ENCODE measurements around the gene NPLOC4. TPM values are rescaled to one million over a fixed set of nuclear protein-coding genes. Genes with fewer than 3 reads are reported as not detected.

Gene NPLOC4
- total RNA-seq, 2 donors from 2014 or later: 43.8 to 63.0 TPM

DNA sequence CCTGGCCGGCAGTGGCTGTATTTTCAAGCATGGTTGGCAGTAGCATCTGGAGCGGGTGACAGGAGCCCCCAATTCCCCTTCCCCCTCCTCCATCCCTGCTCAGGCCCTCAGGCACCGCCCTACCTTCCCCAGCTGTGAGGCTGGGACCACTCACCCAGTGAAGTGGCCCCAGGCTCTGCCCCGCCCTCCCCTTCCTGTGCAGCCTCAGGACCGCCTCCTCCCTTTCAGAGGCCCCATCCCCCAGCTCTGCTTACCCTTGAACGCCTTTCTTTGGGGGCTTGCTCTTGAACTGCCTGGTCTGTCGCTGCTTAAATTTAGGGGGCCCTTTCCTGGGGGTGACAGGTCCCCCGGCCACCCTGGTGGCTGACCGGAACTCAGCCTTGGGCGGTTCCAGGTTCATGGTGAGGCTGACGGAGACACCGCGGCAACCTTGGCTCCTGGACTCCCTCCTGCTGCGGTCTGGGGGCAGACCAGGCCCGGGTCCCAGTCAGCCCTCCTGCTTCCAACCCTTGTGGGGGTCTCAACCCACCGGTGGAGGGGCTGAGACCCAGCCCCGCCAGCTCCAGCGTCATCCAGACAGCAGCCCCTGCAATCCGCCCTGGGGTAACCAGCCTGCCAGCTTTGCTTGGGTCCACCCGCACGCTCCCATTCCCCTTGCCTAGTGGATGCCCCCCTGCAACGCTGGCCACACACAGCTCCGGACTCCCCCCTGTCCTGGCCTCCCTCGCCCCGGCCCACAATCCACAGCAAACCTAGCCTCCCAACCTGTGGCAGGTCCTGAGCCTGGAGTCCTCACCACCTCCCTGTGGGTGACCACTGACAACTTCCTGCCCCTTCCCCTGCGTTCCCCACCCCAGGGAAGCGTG lies 16.2 kb upstream of the NPLOC4 start:
- no peak for DNase-seq
- intact Hi-C loops (cut with DNase I): no loop called here
- Histone ChIP-seq H3K27ac (no peak overlapping the region), H3K4me1 (no peaks in the 10 kb centered on the region), H3K9me3 (no peaks in the 10 kb centered on the region), H3K36me3 (replicated peaks in 1 of 2; ENCODE audit: insufficient read depth in 1 of 2, low read depth in 2 of 2) (no peaks in the 10 kb centered on the region), H3K4me3 (no peak overlapping the region), H3K27me3 (peaks cover 0 to 10% of the 10 kb centered on the region in 2 donors)
- TF ChIP-seq POLR2A (IDR thresholded peaks at IDR 0.05): no peak
- TF ChIP-seq, protein P1, sequence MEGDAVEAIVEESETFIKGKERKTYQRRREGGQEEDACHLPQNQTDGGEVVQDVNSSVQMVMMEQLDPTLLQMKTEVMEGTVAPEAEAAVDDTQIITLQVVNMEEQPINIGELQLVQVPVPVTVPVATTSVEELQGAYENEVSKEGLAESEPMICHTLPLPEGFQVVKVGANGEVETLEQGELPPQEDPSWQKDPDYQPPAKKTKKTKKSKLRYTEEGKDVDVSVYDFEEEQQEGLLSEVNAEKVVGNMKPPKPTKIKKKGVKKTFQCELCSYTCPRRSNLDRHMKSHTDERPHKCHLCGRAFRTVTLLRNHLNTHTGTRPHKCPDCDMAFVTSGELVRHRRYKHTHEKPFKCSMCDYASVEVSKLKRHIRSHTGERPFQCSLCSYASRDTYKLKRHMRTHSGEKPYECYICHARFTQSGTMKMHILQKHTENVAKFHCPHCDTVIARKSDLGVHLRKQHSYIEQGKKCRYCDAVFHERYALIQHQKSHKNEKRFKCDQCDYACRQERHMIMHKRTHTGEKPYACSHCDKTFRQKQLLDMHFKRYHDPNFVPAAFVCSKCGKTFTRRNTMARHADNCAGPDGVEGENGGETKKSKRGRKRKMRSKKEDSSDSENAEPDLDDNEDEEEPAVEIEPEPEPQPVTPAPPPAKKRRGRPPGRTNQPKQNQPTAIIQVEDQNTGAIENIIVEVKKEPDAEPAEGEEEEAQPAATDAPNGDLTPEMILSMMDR (IDR thresholded peaks at IDR 0.05): no peak
- 44 to 62% methylated on average over 13 to 22 of the region's 27 CpGs for WGBS, 2 donors
- no peak for ATAC-seq

DNA sequence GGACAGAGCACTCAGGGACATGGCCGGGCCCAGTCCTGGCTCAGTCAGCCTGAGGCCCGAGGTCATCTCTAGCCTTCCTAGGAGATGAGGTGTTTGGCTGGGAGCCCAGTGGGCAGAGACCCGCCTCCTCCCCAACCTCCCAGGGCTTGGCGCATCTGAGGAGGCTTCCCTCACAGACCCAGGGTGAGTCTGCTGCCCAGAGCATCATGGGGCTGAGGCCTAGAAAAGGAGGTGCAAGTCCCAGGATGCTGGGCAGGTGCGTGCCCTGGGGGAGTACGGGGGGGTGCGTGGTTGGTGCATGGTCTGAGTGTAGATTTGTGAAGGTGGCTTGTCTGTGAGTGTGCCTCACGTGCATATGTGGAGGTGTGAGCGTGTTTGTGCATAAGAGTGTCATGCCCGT lies 14.8 kb upstream of the NPLOC4 start:
- DNase-seq (peak in 3 of 4 donors; percentile 38 to 68 (median 46)), ATAC-seq (peak; percentile 65)
- H3K9me3 ChIP-seq: no peaks in the 10 kb centered on the region
- peaks cover 0 to 10% of the 10 kb centered on the region in 2 donors for H3K27me3 ChIP-seq
- TF ChIP-seq POLR2A (IDR thresholded peaks at IDR 0.05): no peak
- no peaks in the 10 kb centered on the region for H3K4me1 ChIP-seq
- no peaks in the 10 kb centered on the region for H3K36me3 ChIP-seq (replicated peaks in 1 of 2; ENCODE audit: insufficient read depth in 1 of 2, low read depth in 2 of 2)
- WGBS, 2 donors: 80 to 82% methylated on average over 6 to 9 of the region's 10 CpGs
- H3K27ac ChIP-seq: no peak overlapping the region
- intact Hi-C loops (cut with DNase I): no loop called here
- H3K4me3 ChIP-seq: no peak overlapping the region

DNA sequence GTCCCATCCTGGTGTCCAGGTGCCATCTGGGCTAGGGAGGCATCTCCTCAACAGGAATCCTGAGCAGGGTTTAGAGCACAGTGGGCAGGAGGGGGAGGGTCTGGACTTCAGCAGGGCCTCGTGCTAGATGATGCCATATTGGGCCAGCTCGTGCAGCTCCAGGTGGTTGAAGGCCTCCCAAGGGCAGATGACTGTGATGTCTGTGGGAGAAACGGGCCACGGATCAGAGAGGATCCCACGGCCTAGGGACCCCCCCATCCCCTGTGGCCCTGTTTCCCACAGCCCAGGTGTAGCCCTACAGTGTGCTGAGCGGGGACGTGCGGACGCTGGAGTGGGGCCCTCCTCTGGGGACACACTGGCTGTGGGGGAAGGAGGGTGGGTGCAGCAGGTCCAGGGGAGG lies 14.0 kb upstream of the NPLOC4 start:
- ATAC-seq (no peak), DNase-seq (no peak)
- Histone ChIP-seq H3K27ac (no peak overlapping the region), H3K9me3 (no peaks in the 10 kb centered on the region), H3K36me3 (replicated peaks in 1 of 2; ENCODE audit: insufficient read depth in 1 of 2, low read depth in 2 of 2) (no peaks in the 10 kb centered on the region), H3K4me1 (no peaks in the 10 kb centered on the region), H3K4me3 (no peak overlapping the region), H3K27me3 (peaks cover 0 to 10% of the 10 kb centered on the region in 2 donors)
- intact Hi-C loops (cut with DNase I): no loop called here
- 69 to 81% methylated on average over 7 to 9 of the region's 9 CpGs for WGBS, 2 donors
- no peak for TF ChIP-seq POLR2A (IDR thresholded peaks at IDR 0.05)
- TF ChIP-seq, protein P1 (IDR thresholded peaks at IDR 0.05): no peak

DNA sequence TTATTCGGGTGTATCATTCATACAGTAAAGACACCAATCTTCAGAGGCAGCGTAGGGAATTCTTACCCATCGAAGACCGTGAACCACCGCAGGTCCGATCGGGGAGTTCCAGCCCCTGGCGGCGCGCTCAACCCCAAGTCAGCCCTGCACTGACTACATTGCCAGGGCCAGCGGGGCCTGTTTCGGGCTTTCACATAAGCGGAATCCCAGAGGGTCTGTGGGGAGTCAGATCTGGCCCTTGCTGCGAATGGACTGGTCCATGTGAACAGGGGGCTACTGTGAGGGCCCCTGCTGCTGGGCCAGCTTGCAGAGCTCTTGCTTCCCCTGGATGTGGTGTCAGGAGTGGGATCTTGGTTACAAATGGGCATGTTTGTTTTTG lies 11.8 kb upstream of the NPLOC4 start:
- DNase-seq (no peak), ATAC-seq (no peak)
- TF ChIP-seq POLR2A (IDR thresholded peaks at IDR 0.05): no peak
- TF ChIP-seq, protein P1 (IDR thresholded peaks at IDR 0.05): no peak
- intact Hi-C loops (cut with DNase I): no loop called here
- peaks cover 0 to 10% of the 10 kb centered on the region in 2 donors for H3K27me3 ChIP-seq
- H3K9me3 ChIP-seq: no peaks in the 10 kb centered on the region
- WGBS, 2 donors: 65% methylated on average over 14 of the region's 14 CpGs; no CpG with 5 or more reads in 1 of the 2 donors
- no peaks in the 10 kb centered on the region for H3K36me3 ChIP-seq (replicated peaks in 1 of 2; ENCODE audit: insufficient read depth in 1 of 2, low read depth in 2 of 2)
- H3K4me1 ChIP-seq: no peaks in the 10 kb centered on the region
- no peak overlapping the region for H3K27ac ChIP-seq
- H3K4me3 ChIP-seq: no peak overlapping the region

DNA sequence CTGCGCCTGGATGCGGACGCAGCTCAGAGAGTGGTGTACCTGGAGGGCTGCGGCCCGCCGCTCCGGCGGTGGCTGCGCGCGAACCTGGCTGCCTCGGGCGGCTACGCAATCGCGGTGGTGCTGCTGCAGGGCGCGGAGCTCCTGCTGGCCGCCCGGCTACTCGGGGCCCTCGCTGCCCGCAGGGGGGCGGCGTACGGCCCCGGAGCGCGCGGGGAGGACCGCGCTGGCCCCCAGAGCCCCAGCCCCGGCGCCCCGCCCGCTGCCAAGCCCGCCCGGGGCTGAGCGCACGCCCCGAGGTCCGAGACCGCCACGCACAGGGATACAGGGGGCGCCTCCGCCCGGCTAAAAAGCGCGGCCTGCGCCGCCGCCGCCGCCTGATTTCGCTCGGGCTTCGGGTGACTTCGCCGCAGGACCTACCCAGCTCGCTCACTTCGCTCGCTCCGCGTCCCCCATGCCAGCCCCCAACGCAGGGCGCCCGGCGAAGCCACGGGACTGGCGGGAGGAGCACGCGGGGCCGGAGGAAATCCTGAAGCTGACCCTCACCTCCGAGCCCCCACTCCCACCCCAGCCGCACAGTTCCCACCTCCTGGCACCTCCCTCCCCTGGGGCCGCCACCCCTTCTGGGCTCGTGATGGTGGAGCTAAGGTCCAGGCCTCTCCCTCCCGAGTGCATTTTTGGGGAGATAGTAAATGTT lies 11.2 kb upstream of the NPLOC4 start:
- H3K36me3 ChIP-seq (replicated peaks in 1 of 2; ENCODE audit: insufficient read depth in 1 of 2, low read depth in 2 of 2): no peaks in the 10 kb centered on the region
- ATAC-seq (no peak), DNase-seq (no peak)
- no peak for TF ChIP-seq POLR2A (IDR thresholded peaks at IDR 0.05)
- TF ChIP-seq, protein P1 (IDR thresholded peaks at IDR 0.05): no peak
- no peaks in the 10 kb centered on the region for H3K4me1 ChIP-seq
- peaks cover 0 to 10% of the 10 kb centered on the region in 2 donors for H3K27me3 ChIP-seq
- intact Hi-C loops (cut with DNase I): no loop called here
- WGBS, 2 donors: 0 to 8% methylated on average over 6 to 69 of the region's 78 CpGs
- no peak overlapping the region for H3K27ac ChIP-seq
- H3K9me3 ChIP-seq: no peaks in the 10 kb centered on the region
- H3K4me3 ChIP-seq: no peak overlapping the region

All from body of pancreas (tissue), 4 donors.